Measurements from ENCODE around the gene TRAF3IP1. TPM values are rescaled to one million over a fixed set of nuclear protein-coding genes. Genes with fewer than 3 reads are reported as not detected.
"Not testable (repeated sequence)": the region's sequence is repeated elsewhere in the genome, so short reads cannot be mapped to it uniquely, and the experiment has no call there.

TRAF3IP1 gene
- total RNA-seq, 1 donor from 2014 or later: 12.7 TPM

- Mint-ChIP-seq H3K27ac (no peak overlapping the region), H3K4me1 (no peaks in the 10 kb centered on the region), H3K9me3 (no peaks in the 10 kb centered on the region), H3K27me3 (peaks cover 1% of the 10 kb centered on the region), H3K36me3 (ENCODE audit: low read depth) (no peaks in the 10 kb centered on the region), H3K4me3 (no peak overlapping the region)
- no peak for DNase-seq
- intact Hi-C loops (cut with micrococcal nuclease): no loop called here
Measured at GRCh38 chr2:238308177-238308576, 12.1 kb upstream of the TRAF3IP1 start.

- H3K4me1 Mint-ChIP-seq; H3K36me3 Mint-ChIP-seq (ENCODE audit: low read depth); H3K27me3 Mint-ChIP-seq; H3K27ac Mint-ChIP-seq; H3K4me3 Mint-ChIP-seq; DNase-seq; H3K9me3 Mint-ChIP-seq; intact Hi-C loops (cut with micrococcal nuclease): not testable (repeated sequence)
Measured at GRCh38 chr2:238310721-238311120, 9.6 kb upstream of the TRAF3IP1 start.

- peaks cover 15% of the 10 kb centered on the region for H3K27me3 Mint-ChIP-seq
- no peaks in the 10 kb centered on the region for H3K36me3 Mint-ChIP-seq (ENCODE audit: low read depth)
- intact Hi-C loops (cut with micrococcal nuclease): no loop called here
- H3K4me3 Mint-ChIP-seq: no peak overlapping the region
- no peaks in the 10 kb centered on the region for H3K4me1 Mint-ChIP-seq
- H3K9me3 Mint-ChIP-seq: no peaks in the 10 kb centered on the region
- DNase-seq: no peak
- no peak overlapping the region for H3K27ac Mint-ChIP-seq
Measured at GRCh38 chr2:238313289-238313990, 6.9 kb upstream of the TRAF3IP1 start.

GRCh38 chr2:238313991-238314350 is 6.3 kb upstream of the TRAF3IP1 start:
- DNase-seq: no peak
- Mint-ChIP-seq H3K9me3 (no peaks in the 10 kb centered on the region), H3K27me3 (peaks cover 16% of the 10 kb centered on the region), H3K36me3 (ENCODE audit: low read depth) (no peaks in the 10 kb centered on the region), H3K27ac (no peak overlapping the region), H3K4me1 (no peaks in the 10 kb centered on the region), H3K4me3 (no peak overlapping the region)
- intact Hi-C loops (cut with micrococcal nuclease): no loop called here

GRCh38 chr2:238314576-238314975 is 5.7 kb upstream of the TRAF3IP1 start:
- Mint-ChIP-seq H3K27ac (no peak overlapping the region), H3K4me1 (peaks cover under 1% of the 10 kb centered on the region), H3K27me3 (peaks cover 18% of the 10 kb centered on the region), H3K4me3 (no peak overlapping the region), H3K9me3 (no peaks in the 10 kb centered on the region), H3K36me3 (ENCODE audit: low read depth) (no peaks in the 10 kb centered on the region)
- DNase-seq: no peak
- intact Hi-C loops (cut with micrococcal nuclease): no loop called here

- DNase-seq: no peak
- intact Hi-C loops (cut with micrococcal nuclease): no loop called here
- Mint-ChIP-seq H3K4me1 (peaks cover 4% of the 10 kb centered on the region), H3K9me3 (no peaks in the 10 kb centered on the region), H3K27me3 (peaks cover 18% of the 10 kb centered on the region), H3K27ac (no peak overlapping the region), H3K4me3 (no peak overlapping the region), H3K36me3 (ENCODE audit: low read depth) (no peaks in the 10 kb centered on the region)
Measured at GRCh38 chr2:238315031-238315595, 5.2 kb upstream of the TRAF3IP1 start.

GRCh38 chr2:238320648-238321281 is 447 bp downstream of the TRAF3IP1 start:
- Mint-ChIP-seq H3K27ac (no peak overlapping the region), H3K27me3 (peaks cover 18% of the 10 kb centered on the region), H3K4me3 (peak overlapping the region; percentile 76), H3K4me1 (peaks cover 10% of the 10 kb centered on the region), H3K9me3 (no peaks in the 10 kb centered on the region), H3K36me3 (ENCODE audit: low read depth) (no peaks in the 10 kb centered on the region)
- no peak for DNase-seq
- intact Hi-C loops (cut with micrococcal nuclease): loop anchor here (1.0 kb wide), 2 partner anchors 32 to 118 kb away; partner anchors contain the start of gene PER2

- no peak overlapping the region for H3K27ac Mint-ChIP-seq
- no peaks in the 10 kb centered on the region for H3K9me3 Mint-ChIP-seq
- intact Hi-C loops (cut with micrococcal nuclease): no loop called here
- H3K4me1 Mint-ChIP-seq: peaks cover 10% of the 10 kb centered on the region
- no peak for DNase-seq
- H3K36me3 Mint-ChIP-seq (ENCODE audit: low read depth): no peaks in the 10 kb centered on the region
- peaks cover 15% of the 10 kb centered on the region for H3K27me3 Mint-ChIP-seq
- peak overlapping the region; percentile 76 for H3K4me3 Mint-ChIP-seq
Measured at GRCh38 chr2:238321467-238321866, 1.1 kb downstream of the TRAF3IP1 start.

GRCh38 chr2:238322001-238322411 is 1.7 kb downstream of the TRAF3IP1 start:
- intact Hi-C loops (cut with micrococcal nuclease): no loop called here
- Mint-ChIP-seq H3K27me3 (peaks cover 14% of the 10 kb centered on the region), H3K4me3 (peak overlapping the region; percentile 76), H3K36me3 (ENCODE audit: low read depth) (no peaks in the 10 kb centered on the region), H3K9me3 (no peaks in the 10 kb centered on the region), H3K4me1 (peaks cover 10% of the 10 kb centered on the region), H3K27ac (no peak overlapping the region)
- DNase-seq: no peak

GRCh38 chr2:238324248-238324647 is 3.9 kb downstream of the TRAF3IP1 start:
- H3K4me3 Mint-ChIP-seq; H3K36me3 Mint-ChIP-seq (ENCODE audit: low read depth); H3K27ac Mint-ChIP-seq; DNase-seq; H3K4me1 Mint-ChIP-seq; H3K9me3 Mint-ChIP-seq; H3K27me3 Mint-ChIP-seq; intact Hi-C loops (cut with micrococcal nuclease): not testable (repeated sequence)

- DNase-seq: no peak
- Mint-ChIP-seq H3K36me3 (ENCODE audit: low read depth) (peaks cover 8% of the 10 kb centered on the region), H3K4me3 (no peak overlapping the region), H3K9me3 (no peaks in the 10 kb centered on the region), H3K27ac (no peak overlapping the region), H3K27me3 (peaks cover 1% of the 10 kb centered on the region), H3K4me1 (peaks cover 6% of the 10 kb centered on the region)
- intact Hi-C loops (cut with micrococcal nuclease): no loop called here
Measured at GRCh38 chr2:238325694-238326093, 5.4 kb downstream of the TRAF3IP1 start.

- H3K4me3 Mint-ChIP-seq: no peak overlapping the region
- intact Hi-C loops (cut with micrococcal nuclease): no loop called here
- H3K4me1 Mint-ChIP-seq: peaks cover under 1% of the 10 kb centered on the region
- H3K27ac Mint-ChIP-seq: no peak overlapping the region
- DNase-seq: no peak
- H3K9me3 Mint-ChIP-seq: no peaks in the 10 kb centered on the region
- H3K27me3 Mint-ChIP-seq: no peaks in the 10 kb centered on the region
- peaks cover 8% of the 10 kb centered on the region for H3K36me3 Mint-ChIP-seq (ENCODE audit: low read depth)
Measured at GRCh38 chr2:238326801-238327365, 6.6 kb downstream of the TRAF3IP1 start.

- Mint-ChIP-seq H3K36me3 (ENCODE audit: low read depth) (peaks cover 8% of the 10 kb centered on the region), H3K4me1 (no peaks in the 10 kb centered on the region), H3K9me3 (no peaks in the 10 kb centered on the region), H3K27ac (no peak overlapping the region), H3K27me3 (no peaks in the 10 kb centered on the region), H3K4me3 (no peak overlapping the region)
- DNase-seq: no peak
- intact Hi-C loops (cut with micrococcal nuclease): no loop called here
Measured at GRCh38 chr2:238327751-238328150, 7.4 kb downstream of the TRAF3IP1 start.

- no peak for DNase-seq
- Mint-ChIP-seq H3K4me3 (no peak overlapping the region), H3K4me1 (no peaks in the 10 kb centered on the region), H3K9me3 (no peaks in the 10 kb centered on the region), H3K27me3 (no peaks in the 10 kb centered on the region), H3K36me3 (ENCODE audit: low read depth) (peaks cover 11% of the 10 kb centered on the region), H3K27ac (no peak overlapping the region)
- intact Hi-C loops (cut with micrococcal nuclease): no loop called here
Measured at GRCh38 chr2:238330391-238330790, 10.1 kb downstream of the TRAF3IP1 start.
